IPS-15b (cell line): ENCODE measurements around the gene RIF1.
"Not testable (repeated sequence)": the region's sequence is repeated elsewhere in the genome, so short reads cannot be mapped to it uniquely, and the experiment has no call there.

Experiments
- H3K27me3 ChIP-seq: one replicate; pipeline ENCODE4 v1.6.1; 2013; ENCODE audit warnings: low read length; ENCODE audit not compliant: control insufficient read depth, insufficient read depth
- H3K36me3 ChIP-seq: one replicate; pipeline ENCODE4 v1.6.1; 2013; ENCODE audit warnings: low read length; ENCODE audit not compliant: control insufficient read depth, insufficient read depth
- H3K4me1 ChIP-seq: one replicate; pipeline ENCODE4 v1.6.1; 2013; ENCODE audit warnings: mild to moderate bottlenecking, low read length; ENCODE audit not compliant: control insufficient read depth, insufficient read depth
- H3K4me3 ChIP-seq: one replicate; pipeline ENCODE4 v1.5.1; 2013; ENCODE audit warnings: low read depth, low read length
- H3K9ac ChIP-seq: one replicate; pipeline ENCODE4 v1.6.1; 2013; ENCODE audit warnings: low read depth, mild to moderate bottlenecking, low read length
- H3K9me3 ChIP-seq: one replicate; pipeline ENCODE4 v1.6.1; 2013; ENCODE audit warnings: mild to moderate bottlenecking, low read length; ENCODE audit not compliant: control insufficient read depth, insufficient read depth

Gene RIF1

DNA sequence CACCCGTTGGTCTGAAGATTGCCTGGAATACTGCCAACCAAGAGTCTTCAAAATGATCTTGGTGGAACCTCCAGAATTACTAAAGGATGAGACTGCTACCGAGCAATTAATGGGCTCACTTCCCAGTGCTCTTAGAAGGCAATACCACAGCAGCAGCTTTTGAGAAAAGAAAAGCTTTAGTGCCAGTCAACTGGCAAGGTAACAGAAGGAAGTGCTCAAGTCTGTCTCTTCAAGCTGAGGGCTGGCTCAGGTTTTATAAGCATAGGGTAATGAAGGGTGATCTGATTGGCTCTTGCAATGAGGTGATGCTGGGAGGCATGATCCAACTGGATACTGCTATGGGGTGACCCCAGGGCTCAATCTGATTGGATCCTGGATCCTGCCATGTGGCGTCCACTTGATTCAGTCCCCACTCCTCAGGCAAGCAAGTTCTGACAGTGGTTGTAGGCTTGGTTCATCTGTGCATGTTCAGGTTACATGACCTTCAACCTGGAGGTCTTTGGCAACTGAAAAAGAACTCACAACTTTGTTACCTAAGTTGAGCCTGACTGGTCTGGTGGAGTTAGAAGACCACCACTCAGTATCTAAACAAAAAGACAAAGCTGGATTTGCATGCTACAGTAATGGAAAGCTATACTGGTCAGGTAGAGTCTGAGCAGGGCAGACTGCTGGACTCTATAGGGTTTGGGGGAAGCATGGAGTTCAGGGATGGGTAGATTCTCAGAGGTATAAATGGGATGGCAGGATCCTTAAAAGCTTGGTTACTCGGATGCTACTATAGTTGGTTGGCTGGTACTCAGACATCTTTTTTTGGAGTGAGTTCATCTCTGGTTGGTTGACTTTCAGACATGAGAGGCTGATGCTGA is 14.0 kb upstream of the RIF1 start:
- H3K9me3 ChIP-seq, result no peaks in the 10 kb centered on the region
- no peaks in the 10 kb centered on the region for H3K4me1 ChIP-seq

DNA sequence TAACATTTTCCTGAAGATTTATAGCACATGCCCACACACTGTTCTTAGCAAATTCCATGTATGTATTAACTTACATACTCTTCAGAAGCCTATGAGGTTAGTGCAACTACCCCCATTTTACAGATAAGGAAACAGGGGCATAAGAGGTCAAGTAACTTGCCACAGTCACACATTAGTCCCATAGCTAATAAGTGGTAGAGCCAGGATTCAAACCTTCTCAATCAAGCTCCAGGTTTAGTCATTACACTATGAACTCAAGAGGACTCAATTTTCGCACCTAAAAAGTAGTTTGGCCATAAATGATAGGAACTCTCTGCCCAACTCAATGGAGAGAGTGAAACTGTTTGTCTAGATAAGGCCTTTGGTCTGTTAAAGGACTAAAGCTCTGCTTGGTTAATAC is 9.7 kb upstream of the RIF1 start:
- H3K9me3 ChIP-seq, result no peaks in the 10 kb centered on the region
- H3K27me3 ChIP-seq, result no peaks in the 10 kb centered on the region
- H3K4me1 ChIP-seq, result no peaks in the 10 kb centered on the region
- H3K36me3 ChIP-seq, result no peaks in the 10 kb centered on the region
- H3K9ac ChIP-seq, result no peak overlapping the region
- H3K4me3 ChIP-seq, result no peak overlapping the region

More for the DNA sequence above, 14.0 kb upstream of the RIF1 start:
- H3K36me3 ChIP-seq, result no peaks in the 10 kb centered on the region
- no peak overlapping the region for H3K9ac ChIP-seq
- no peak overlapping the region for H3K4me3 ChIP-seq
- no peaks in the 10 kb centered on the region for H3K27me3 ChIP-seq

DNA sequence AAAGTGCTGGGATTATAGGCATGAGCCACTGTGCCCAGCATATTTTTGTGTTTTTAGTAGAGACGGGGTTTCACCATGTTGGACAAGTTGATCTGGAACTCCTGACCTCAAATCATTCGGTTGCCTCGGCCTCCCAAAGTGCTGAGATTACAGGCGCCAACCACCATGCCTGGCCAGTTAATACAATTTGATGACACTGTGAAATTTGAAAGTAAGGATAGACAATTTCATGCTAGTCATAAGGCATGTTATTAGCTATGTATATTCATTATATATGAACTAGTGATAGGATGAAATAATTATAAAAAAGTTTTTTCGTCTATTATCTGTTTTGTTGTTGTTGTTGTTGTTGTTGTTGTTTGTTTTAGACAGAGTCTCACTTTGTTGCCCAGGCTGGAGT is 8.6 kb upstream of the RIF1 start:
- Histone ChIP-seq H3K9ac (no peak overlapping the region), H3K27me3 (no peaks in the 10 kb centered on the region), H3K4me3 (no peak overlapping the region), H3K4me1 (no peaks in the 10 kb centered on the region), H3K36me3 (no peaks in the 10 kb centered on the region), H3K9me3 (no peaks in the 10 kb centered on the region)

DNA sequence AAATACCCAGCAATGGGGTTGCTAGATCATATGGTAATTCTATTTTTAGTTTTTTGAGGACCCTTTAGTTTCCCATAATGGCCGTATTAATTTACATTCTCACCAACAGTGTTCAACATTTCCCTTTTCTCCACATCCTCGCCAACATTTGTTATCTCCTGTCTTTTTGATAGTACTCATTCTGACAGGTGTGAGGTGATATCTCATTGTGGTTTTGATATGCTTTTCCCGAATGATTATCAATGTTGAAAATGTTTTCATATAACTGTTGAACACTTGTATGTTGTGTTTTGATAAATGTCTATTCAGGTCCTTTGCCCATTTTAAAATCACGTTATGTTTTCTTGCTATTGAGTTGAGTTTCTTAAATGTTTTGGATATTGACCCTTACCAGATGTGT is 5.8 kb upstream of the RIF1 start:
- Histone ChIP-seq H3K9me3 (no peaks in the 10 kb centered on the region), H3K4me3 (no peak overlapping the region), H3K9ac (no peak overlapping the region), H3K36me3 (no peaks in the 10 kb centered on the region), H3K27me3 (no peaks in the 10 kb centered on the region), H3K4me1 (no peaks in the 10 kb centered on the region)

DNA sequence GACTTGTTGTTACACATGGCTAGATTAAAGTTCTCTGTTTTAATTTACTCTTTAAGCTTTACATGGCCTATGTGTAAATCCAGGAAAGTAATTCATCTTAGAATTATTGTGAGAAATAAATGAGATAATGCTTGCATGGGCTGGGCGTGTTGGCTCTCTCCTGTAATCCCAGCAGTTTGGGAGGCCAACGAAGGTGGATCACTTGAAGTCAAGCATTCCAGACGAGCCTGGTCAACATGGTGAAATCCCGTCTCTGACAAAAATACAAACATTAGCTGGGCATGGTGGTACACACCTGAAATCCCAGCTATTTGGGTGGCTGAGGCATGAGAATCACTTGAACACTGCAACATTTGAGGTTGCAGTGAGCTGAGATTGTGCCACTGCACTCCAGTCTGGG is 4.3 kb upstream of the RIF1 start:
- Histone ChIP-seq H3K9ac (no peak overlapping the region), H3K4me1 (no peaks in the 10 kb centered on the region), H3K4me3 (no peak overlapping the region), H3K9me3 (no peaks in the 10 kb centered on the region), H3K27me3 (no peaks in the 10 kb centered on the region), H3K36me3 (no peaks in the 10 kb centered on the region)

DNA sequence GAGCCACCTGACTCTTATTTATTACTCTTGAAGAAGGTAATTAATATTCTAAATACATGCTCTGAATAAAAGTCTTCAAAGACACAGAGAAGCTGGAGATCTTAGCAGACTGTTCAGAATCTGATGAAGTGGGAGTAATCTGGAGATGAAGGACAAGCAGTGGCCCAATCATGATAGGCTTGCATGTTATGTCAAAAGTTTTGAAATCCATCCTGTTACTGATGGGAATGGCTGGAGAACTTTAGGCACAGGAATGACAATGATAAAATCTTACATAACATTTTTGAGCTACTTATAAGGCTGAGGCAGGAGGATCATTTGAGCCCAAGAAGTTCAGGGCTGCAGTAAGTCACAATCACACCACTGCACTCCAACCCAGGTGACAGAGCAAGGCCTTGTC is 2.4 kb upstream of the RIF1 start:
- Histone ChIP-seq H3K9me3 (no peaks in the 10 kb centered on the region), H3K4me1 (no peaks in the 10 kb centered on the region), H3K4me3 (no peak overlapping the region), H3K27me3 (no peaks in the 10 kb centered on the region), H3K9ac (no peak overlapping the region), H3K36me3 (peaks cover 1% of the 10 kb centered on the region)

DNA sequence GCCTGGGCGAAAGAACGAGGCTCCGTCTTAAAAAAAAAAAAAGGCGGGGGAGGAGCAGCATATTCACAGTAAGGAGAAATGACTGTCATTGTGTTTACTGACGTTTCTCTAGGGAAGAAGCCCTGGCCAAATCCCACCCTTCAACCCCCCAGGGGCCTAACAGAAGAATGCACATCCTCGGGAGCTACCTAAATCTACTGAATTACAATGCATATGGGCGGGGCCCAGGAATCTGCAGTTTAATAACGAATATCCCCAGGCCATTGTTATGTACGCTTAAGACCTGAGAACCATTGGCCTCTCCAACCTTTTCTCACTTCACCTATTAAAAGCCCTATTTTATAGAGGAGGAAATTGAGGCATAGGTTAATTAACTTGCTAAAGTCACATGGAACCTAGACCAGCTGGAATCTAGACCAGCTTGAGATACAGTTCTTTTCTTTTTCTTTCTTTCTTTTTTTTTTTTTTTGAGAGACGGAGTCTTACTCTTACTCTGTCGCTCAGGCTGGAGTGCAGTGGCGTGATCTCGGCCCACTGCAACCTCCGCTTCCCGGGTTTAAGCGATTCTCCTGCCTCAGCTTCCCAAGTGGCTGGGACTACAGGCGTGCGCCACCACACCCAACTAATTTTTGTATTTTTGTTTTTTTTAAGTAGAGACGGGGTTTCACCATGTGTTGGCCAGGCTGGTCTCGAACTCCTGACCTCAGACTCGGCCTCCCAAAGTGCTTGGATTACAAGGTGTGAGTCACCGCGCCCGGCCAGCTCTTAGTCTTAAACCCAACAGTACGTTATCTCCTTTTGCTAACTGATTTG is 708 bp upstream of the RIF1 start:
- Histone ChIP-seq H3K9me3 (no peaks in the 10 kb centered on the region), H3K9ac (no peak overlapping the region), H3K4me3 (peak overlapping the region; percentile 87), H3K27me3 (no peaks in the 10 kb centered on the region), H3K4me1 (no peaks in the 10 kb centered on the region), H3K36me3 (peaks cover 9% of the 10 kb centered on the region)

DNA sequence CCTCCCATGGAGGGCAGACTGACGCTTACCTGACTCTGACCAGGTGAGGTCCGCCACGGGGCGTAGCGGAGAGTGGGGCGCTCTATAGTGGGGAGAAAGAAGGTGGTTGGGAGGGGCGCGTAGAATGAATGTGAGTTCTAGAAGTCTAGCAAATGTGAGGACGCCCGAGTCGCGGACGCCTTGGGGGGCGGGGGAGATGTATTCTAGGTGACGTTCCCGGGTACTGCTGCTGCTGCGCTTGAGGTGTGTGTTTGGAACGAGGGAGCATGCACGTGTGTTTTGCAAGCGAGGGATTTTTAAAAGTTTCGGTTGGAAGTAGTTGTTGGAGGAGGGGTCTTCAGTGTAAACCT is 758 bp downstream of the RIF1 start:
- Histone ChIP-seq H3K27me3 (no peaks in the 10 kb centered on the region), H3K9ac (peak overlapping the region; percentile 94), H3K36me3 (peaks cover 9% of the 10 kb centered on the region), H3K4me3 (peak overlapping the region; percentile 87), H3K9me3 (no peaks in the 10 kb centered on the region), H3K4me1 (peaks cover 2% of the 10 kb centered on the region)

DNA sequence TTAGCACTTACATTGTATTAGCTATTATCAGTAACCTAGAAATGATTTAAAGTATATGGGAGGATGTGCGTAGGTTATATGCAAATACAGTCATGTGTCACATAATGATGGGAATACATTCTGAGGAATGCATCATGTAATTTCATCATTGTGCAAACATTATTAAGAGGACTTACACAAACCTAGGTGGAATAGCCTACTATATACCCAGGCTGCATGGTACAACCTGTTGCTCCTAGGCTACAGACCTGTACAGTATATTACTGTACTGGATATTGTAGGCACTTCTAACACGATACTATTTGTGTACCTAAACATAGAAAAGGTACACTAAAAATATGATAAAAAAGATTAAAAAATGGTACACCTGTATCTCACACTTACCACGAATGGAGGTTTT is 7.9 kb downstream of the RIF1 start:
- Histone ChIP-seq H3K9ac (no peak overlapping the region), H3K27me3 (no peaks in the 10 kb centered on the region), H3K36me3 (peaks cover 56% of the 10 kb centered on the region), H3K4me1 (peaks cover 2% of the 10 kb centered on the region), H3K4me3 (no peak overlapping the region), H3K9me3 (no peaks in the 10 kb centered on the region)

DNA sequence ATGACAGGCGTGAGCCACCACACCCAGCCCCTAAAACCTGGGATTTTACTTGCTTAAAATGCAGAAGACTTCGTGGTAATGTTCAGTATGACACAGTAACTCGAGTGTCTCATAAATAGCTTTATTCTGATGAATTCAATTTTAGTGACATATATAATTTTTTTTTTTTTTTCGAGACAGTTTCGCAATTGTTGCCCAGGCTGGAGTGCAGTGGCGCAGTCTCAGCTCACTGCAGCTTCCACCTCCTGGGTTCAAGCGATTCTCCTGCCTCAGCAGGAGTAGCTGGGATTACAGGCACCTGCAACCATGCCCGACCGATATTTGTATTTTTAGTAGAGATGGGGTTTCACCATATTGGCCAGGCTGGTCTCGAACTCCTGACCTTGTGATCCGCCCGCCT is 12.0 kb downstream of the RIF1 start:
- not testable (repeated sequence) for H3K4me3 ChIP-seq, H3K27me3 ChIP-seq, H3K9ac ChIP-seq, H3K4me1 ChIP-seq, H3K9me3 ChIP-seq
- peaks cover 57% of the 10 kb centered on the region for H3K36me3 ChIP-seq

DNA sequence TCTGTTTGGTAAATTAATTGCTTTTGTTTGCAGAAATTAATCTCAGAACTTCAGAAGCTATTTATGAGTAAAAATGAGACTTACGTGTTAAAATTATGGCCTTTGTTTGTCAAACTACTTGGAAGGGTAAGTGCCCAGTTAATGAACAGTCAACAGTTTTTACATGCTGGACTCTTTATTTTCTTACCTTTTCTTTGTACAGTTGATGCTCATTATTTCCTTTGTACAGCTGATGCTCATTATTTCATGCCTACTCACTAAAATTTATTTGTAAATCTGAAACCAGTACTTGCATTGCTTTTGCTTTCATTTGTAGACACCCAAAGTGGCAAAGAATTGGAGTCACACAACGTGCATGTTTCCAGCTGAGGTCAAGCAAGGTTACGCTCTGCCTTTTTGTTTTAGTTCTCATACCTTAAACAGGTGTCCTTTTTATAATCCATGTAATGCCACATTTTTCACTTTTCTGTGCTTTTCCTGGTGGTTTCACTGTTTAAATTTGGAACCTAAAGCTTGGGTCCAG is 13.3 kb downstream of the RIF1 start:
- Histone ChIP-seq H3K4me1 (no peaks in the 10 kb centered on the region), H3K9ac (no peak overlapping the region), H3K36me3 (peaks cover 45% of the 10 kb centered on the region), H3K4me3 (no peak overlapping the region), H3K27me3 (no peaks in the 10 kb centered on the region), H3K9me3 (no peaks in the 10 kb centered on the region)

DNA sequence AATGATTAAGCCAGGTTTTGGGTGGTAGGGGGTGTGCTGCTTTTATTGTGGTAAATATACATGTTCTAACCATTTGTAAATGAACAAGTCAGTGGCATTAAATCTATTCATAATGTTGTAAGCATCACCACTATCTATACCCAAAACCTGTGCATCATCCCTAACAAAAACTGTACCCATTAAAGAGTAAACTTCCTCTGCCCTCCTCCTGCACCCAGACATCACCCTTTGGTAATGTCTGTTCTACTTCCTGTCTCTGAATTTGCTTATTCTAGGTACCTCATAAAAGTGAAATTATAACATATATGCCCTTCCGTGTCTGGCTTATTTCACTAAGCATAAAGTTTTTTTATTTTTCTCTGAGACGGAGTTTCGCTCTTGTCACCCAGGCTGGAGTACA is 14.1 kb downstream of the RIF1 start:
- H3K9me3 ChIP-seq, result no peaks in the 10 kb centered on the region
- no peak overlapping the region for H3K4me3 ChIP-seq
- no peak overlapping the region for H3K9ac ChIP-seq
- no peaks in the 10 kb centered on the region for H3K27me3 ChIP-seq
- no peaks in the 10 kb centered on the region for H3K4me1 ChIP-seq
- peaks cover 38% of the 10 kb centered on the region for H3K36me3 ChIP-seq
